CMK (cell line): ENCODE measurements around the gene XYLT1.
"Not testable (repeated sequence)": the region's sequence is repeated elsewhere in the genome, so short reads cannot be mapped to it uniquely, and the experiment has no call there.

Experiments used
- DNase-seq: peaks from one replicate; pipeline ENCODE4 v3.0.0-alpha.2; 2010; ENCODE audit warnings: low read depth

Gene XYLT1

GRCh38 chr16:17470908-17471718 is at the start of gene XYLT1:
Gene XYLT1, minus strand, starts transcription at chr16:17470960. Its CDS starts 164 bp downstream, at chr16:17470796.
- no peak for DNase-seq

- no peak for DNase-seq
Observed at GRCh38 chr16:17520111-17520510, 49.4 kb upstream of the XYLT1 start.

- no peak for DNase-seq
Observed at GRCh38 chr16:17519101-17519955, 48.6 kb upstream of the XYLT1 start.

- no peak for DNase-seq
Observed at GRCh38 chr16:17518441-17518840, 47.7 kb upstream of the XYLT1 start.

GRCh38 chr16:17515421-17516210 is 44.9 kb upstream of the XYLT1 start:
- DNase-seq, result no peak

- no peak for DNase-seq
Observed at GRCh38 chr16:17512636-17513220, 42.0 kb upstream of the XYLT1 start.

GRCh38 chr16:17511340-17511739 is 40.6 kb upstream of the XYLT1 start:
- DNase-seq, result no peak

GRCh38 chr16:17510567-17510966 is 39.8 kb upstream of the XYLT1 start:
- DNase-seq, result no peak

- DNase-seq, result no peak
Observed at GRCh38 chr16:17509194-17509593, 38.4 kb upstream of the XYLT1 start.

- no peak for DNase-seq
Observed at GRCh38 chr16:17508303-17508702, 37.5 kb upstream of the XYLT1 start.

GRCh38 chr16:17507516-17507915 is 36.8 kb upstream of the XYLT1 start:
- DNase-seq, result not testable (repeated sequence)

GRCh38 chr16:17505828-17506227 is 35.1 kb upstream of the XYLT1 start:
- not testable (repeated sequence) for DNase-seq

- no peak for DNase-seq
Observed at GRCh38 chr16:17504050-17504449, 33.3 kb upstream of the XYLT1 start.

GRCh38 chr16:17503331-17503730 is 32.6 kb upstream of the XYLT1 start:
- no peak for DNase-seq

GRCh38 chr16:17501321-17501720 is 30.6 kb upstream of the XYLT1 start:
- no peak for DNase-seq

- DNase-seq, result no peak
Observed at GRCh38 chr16:17499223-17499902, 28.6 kb upstream of the XYLT1 start.

- DNase-seq, result no peak
Observed at GRCh38 chr16:17497648-17498047, 26.9 kb upstream of the XYLT1 start.

- DNase-seq, result no peak
Observed at GRCh38 chr16:17496891-17497290, 26.1 kb upstream of the XYLT1 start.

GRCh38 chr16:17493012-17493411 is 22.3 kb upstream of the XYLT1 start:
- DNase-seq, result no peak

GRCh38 chr16:17491140-17491662 is 20.4 kb upstream of the XYLT1 start:
- DNase-seq, result no peak

- DNase-seq, result no peak
Observed at GRCh38 chr16:17488506-17488905, 17.7 kb upstream of the XYLT1 start.
